KOPT-K1 (cell line): ENCODE measurements around the gene EXOC7.

Source experiments
- H3K27ac ChIP-seq: fragments of 200-600 bp; sonication (generic); 2 replicates; pipeline ENCODE4 v1.5.1; 2016; ENCODE audit warnings: antibody characterized with exemption, mild to moderate bottlenecking, low read depth, low read length; ENCODE audit not compliant: poor library complexity, severe bottlenecking
- H3K36me3 ChIP-seq: fragments of 200-600 bp; sonication (generic); 2 replicates; pipeline ENCODE4 v1.5.1; 2017; ENCODE audit warnings: antibody characterized with exemption, mild to moderate bottlenecking, low read length, moderate library complexity; ENCODE audit not compliant: insufficient read depth
- H3K9me3 ChIP-seq: fragments of 200-600 bp; sonication (generic); 2 replicates; pipeline ENCODE4 v1.5.1; 2017; ENCODE audit warnings: antibody characterized with exemption, low read length, mild to moderate bottlenecking; ENCODE audit not compliant: insufficient read depth, poor library complexity, severe bottlenecking

The EXOC7 gene, protein sequence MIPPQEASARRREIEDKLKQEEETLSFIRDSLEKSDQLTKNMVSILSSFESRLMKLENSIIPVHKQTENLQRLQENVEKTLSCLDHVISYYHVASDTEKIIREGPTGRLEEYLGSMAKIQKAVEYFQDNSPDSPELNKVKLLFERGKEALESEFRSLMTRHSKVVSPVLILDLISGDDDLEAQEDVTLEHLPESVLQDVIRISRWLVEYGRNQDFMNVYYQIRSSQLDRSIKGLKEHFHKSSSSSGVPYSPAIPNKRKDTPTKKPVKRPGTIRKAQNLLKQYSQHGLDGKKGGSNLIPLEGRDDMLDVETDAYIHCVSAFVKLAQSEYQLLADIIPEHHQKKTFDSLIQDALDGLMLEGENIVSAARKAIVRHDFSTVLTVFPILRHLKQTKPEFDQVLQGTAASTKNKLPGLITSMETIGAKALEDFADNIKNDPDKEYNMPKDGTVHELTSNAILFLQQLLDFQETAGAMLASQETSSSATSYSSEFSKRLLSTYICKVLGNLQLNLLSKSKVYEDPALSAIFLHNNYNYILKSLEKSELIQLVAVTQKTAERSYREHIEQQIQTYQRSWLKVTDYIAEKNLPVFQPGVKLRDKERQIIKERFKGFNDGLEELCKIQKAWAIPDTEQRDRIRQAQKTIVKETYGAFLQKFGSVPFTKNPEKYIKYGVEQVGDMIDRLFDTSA

DNA sequence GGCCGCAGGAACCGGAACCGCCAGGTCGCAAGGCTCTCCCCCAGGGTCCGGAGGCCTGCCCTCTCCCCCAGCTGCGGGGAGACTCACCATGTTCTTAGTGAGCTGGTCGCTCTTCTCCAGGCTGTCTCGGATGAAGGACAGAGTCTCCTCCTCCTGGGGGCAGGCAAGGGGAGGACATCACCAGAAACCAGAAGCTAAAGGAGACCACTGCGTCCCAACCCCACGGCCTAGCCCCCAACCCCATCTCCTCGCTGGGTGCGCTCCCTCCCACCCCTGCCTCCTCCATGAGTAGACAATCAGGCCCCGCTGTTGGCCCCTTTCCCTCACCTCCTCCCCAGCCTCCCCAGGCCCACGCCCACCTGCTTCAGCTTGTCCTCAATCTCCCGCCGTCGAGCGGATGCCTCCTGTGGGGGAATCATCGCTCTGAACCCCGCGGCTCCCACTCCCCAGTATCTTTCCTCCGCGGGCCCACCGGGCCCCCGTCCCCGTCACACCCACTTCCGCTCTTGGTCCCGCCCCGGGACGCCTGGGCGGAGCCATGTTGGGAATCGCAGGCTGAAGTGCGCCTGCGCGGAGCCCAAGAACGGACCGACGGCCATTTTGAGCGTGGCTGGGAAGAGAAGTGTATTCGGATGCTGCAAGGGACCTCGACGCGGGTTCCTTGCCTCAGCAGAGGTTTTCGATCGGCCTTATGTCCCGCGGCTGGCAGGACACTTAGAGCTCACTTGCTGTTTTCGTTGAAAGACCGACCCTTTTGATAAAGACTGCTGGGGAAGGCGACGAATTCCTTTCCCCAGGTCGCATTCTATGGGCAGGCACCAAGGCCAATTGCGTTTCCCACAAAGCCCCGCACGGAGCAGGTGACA is at the start of gene EXOC7:
EXOC7 (minus strand) TSS at position 514 of the 866 bp plus-strand sequence; CDS start at position 419, 95 bp downstream.
- no peaks in the 10 kb centered on the region for H3K9me3 ChIP-seq
- H3K27ac ChIP-seq: peak within 1 kb of the TSS; percentile 77
- H3K36me3 ChIP-seq: peaks cover 37% of the 10 kb centered on the region

DNA sequence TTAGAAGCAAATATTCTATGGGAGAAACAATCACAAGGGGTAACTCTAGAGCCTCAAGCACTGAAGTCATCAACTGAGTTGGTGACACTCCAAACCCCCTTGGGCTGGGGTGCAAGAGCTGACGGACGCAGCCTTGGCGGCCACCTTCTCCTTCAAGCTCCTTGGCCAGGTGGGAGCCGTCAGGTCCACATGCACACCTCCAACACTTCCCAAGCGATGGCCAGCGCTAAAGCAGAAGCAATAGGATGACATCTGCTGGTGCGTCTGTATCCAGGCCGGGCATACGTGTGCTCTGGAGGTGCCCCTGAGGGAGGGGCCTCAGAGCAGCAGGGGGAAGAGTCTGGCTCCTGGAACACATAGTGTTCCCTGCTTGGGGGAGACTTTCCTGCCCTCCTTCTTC is 49.6 kb upstream of the EXOC7 start:
- no peak overlapping the region for H3K27ac ChIP-seq
- no peaks in the 10 kb centered on the region for H3K9me3 ChIP-seq
- peaks cover 27% of the 10 kb centered on the region for H3K36me3 ChIP-seq

DNA sequence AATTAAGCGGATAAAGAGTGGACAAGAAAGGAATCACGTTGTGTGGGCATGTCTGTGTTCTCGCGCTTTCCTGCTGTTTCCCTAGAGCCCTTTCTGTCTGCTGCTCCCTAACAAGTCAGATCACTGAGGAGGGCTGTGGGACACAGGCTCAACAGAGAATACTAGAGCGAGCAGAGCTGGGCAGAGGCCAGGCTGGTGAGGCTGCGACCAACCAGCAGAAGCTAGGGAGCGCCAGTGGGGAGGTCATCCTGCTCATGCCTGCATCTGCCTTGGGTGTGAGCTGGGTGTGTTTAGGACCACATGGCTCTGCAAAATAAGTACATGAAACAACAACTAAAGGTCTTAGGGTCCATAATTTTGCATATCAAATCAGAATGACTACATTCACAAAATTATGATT is 49.0 kb upstream of the EXOC7 start:
- Histone ChIP-seq H3K36me3 (peaks cover 21% of the 10 kb centered on the region; the same call in 1 of the 2 replicates), H3K27ac (no peak overlapping the region), H3K9me3 (no peaks in the 10 kb centered on the region)

DNA sequence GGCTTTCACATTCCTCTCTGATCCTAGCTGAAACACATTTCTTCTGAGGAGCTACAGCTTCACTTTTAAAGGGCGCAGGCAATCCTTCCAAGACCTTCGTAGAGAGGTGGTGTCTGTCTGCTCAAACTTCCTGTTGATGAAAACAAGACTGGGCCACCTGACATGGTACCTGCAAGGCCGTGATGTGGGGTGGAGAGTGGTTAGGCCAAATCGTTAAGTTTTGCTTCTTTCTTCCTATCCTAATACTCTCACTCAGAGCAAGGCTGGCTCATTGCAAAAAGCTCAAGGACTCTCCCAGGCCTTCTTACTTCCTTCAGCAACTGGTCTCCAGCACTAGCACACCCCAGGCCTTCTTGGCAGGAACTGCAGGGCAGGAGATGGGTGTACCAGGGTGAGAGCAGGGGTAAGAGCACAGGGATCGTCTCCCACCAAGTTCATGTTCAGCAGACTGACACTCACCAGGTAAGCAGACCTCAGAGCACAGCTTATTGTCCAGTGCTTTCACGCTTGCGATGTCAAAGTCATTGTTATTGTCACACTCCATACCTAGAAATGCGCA is 48.4 kb upstream of the EXOC7 start:
- Histone ChIP-seq H3K27ac (no peak overlapping the region), H3K36me3 (peaks cover 20% of the 10 kb centered on the region; the same call in 1 of the 2 replicates), H3K9me3 (no peaks in the 10 kb centered on the region)

DNA sequence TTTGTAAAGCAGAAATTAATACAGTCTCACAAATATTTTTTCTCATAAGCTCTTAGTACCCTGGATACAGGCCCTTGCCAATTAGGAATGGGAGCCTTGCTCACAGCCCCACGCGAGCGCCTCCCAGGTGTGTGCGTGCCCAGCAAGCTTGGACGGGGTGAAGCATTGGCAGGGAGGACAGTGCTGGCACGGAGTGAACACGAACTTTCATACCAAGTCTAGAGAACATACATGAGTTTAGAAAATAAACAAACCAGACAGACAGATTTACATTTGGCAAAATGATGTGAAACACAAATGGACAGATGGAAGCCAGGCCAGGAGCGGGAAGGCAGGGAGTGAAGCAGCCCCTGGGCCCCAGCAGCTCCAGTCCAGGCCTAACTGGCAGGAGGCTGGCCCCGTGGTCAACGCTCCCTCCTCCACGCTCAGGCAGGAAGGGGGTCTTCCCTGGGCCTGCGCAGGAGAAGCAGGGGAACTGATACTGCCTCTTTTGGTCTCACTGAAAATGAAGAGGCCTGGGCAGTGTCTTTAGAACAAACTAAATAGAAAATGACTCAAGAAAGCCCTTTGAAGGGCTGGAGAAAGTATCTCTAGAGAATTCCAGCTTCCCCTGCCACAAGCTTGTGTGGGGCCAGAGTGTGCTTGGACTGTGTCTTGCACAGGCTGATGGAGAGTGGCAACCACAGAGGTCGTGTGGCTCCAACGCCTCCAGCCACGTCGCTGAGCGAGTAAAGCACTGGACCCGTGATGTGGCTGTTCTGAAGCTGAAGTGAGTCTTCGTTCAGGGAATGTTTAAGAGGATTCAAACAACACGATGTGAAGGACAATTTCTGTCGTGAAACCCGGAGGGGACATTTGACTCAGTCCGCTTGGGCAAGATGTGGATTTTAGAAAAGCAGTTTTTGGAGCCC is 47.4 kb upstream of the EXOC7 start:
- H3K9me3 ChIP-seq: no peaks in the 10 kb centered on the region
- H3K36me3 ChIP-seq: peaks cover 17% of the 10 kb centered on the region; the same call in 1 of the 2 replicates
- no peak overlapping the region for H3K27ac ChIP-seq

DNA sequence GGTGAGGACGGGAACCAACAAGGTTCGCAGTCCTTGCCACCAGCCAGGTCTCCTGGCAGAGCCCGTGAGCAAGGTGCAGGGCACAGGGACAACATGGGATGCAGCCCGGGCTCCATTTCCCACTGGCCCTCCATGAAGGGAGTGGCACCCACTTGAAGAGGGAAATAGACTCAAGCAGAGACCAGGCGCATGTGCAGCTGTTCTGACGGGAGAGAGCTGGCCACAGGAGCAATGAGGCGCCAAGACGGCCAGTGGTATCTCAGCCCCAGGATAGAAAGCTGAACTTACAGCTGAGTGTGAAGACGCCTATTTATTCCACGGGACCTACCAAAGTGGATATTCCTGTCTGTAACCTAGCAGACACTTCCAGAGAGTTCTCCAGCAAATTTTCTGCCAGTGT is 45.6 kb upstream of the EXOC7 start:
- Histone ChIP-seq H3K27ac (no peak overlapping the region), H3K9me3 (no peaks in the 10 kb centered on the region), H3K36me3 (peaks cover 16% of the 10 kb centered on the region; the same call in 1 of the 2 replicates)

DNA sequence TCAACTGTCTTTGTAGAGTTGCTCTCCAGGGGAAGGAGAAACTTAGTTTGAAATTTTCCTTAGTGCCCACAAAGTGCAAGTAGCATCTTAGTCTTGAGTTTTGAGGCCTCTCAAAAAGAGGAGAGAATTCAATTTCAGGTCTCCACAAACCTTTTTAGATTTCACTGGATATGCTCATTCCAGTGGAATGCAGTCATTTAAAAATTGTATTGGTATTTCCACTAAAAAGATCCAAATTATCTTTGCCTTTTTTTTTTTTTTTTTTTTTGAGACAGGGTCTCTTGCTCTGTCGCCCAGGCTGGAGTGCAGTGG is 44.4 kb upstream of the EXOC7 start:
- H3K27ac ChIP-seq: no peak overlapping the region
- peaks cover 12% of the 10 kb centered on the region; the same call in 1 of the 2 replicates for H3K36me3 ChIP-seq
- no peaks in the 10 kb centered on the region for H3K9me3 ChIP-seq

DNA sequence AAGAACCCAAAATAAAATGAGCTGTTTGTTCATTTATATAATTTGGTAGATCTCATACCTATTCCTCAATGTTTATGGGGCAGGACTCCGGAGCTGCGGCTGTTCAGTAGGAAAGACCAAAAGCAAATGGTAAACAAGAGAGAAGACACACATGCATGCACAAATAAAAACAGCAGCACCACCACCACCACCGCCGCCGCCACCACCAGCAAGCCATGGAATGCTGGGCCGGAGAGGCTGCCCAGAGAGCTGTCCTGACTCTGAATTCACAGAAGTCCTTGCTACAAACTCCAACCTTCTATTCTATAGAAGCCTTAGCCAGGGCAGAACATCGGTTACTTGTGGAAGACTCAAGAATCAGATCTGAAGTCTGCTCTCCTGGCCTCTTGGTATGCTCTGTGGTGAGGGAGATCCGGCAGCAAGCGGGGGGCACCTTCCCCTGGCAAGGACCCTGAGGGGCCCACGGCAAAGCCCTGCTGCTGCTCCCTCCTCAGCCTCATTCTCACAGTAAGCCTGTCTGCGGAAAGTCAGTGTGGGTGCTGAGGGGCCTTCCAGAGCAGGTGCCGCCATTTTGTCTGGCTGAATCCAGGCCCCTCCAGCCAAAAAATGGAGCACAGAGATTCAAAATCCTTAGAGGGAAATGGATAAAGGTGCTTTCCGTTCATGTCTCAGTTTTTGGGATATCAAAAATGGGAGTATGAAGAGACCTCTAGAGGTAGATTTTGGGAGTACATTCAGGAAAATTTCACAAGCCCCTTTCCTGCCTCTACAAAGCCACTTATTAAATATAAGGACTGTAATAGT is 43.8 kb upstream of the EXOC7 start:
- Histone ChIP-seq H3K9me3 (no peaks in the 10 kb centered on the region), H3K27ac (no peak overlapping the region), H3K36me3 (peaks cover 11% of the 10 kb centered on the region; the same call in 1 of the 2 replicates)

DNA sequence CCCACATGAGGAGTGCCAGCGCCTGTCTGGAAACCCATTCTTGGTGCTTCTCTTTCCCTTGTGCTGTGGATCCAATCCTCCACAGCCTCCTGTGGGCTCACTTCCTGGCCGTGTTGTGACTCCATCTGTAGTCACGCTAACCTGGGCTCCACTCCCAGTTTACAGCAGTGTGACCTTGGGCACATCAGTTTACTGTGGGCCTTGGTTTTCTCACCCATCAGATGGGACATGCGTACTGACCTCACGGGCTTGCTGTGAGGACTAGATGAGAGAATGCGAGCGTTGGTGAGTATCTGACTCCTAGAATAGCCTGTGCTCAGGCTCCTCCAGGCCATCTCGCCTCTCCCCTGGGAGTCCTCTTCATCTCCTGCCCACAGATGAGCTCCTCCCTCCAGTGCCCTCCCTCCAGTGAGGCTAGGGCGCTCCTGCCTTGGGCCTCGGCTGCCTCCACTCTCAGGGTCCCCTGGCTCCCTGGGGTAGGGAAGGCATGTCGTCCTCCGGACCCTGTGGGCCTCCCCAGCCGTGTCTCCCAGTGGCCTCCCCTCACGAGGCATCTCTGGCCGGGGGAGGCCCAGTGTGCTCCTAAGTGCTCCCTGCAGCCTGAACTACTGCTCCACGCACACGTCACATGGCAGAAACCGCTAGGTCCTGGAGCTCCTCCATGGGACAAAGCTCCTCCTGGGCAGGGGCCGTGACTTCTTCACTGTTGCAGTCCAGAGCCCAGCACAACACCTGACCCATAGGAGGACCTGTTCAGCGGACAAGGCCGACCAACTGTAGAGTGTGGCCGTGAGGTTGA is 42.7 kb upstream of the EXOC7 start:
- Histone ChIP-seq H3K36me3 (peaks cover under 1% of the 10 kb centered on the region; the same call in 1 of the 2 replicates), H3K9me3 (no peaks in the 10 kb centered on the region), H3K27ac (peak overlapping the region; percentile 74)

DNA sequence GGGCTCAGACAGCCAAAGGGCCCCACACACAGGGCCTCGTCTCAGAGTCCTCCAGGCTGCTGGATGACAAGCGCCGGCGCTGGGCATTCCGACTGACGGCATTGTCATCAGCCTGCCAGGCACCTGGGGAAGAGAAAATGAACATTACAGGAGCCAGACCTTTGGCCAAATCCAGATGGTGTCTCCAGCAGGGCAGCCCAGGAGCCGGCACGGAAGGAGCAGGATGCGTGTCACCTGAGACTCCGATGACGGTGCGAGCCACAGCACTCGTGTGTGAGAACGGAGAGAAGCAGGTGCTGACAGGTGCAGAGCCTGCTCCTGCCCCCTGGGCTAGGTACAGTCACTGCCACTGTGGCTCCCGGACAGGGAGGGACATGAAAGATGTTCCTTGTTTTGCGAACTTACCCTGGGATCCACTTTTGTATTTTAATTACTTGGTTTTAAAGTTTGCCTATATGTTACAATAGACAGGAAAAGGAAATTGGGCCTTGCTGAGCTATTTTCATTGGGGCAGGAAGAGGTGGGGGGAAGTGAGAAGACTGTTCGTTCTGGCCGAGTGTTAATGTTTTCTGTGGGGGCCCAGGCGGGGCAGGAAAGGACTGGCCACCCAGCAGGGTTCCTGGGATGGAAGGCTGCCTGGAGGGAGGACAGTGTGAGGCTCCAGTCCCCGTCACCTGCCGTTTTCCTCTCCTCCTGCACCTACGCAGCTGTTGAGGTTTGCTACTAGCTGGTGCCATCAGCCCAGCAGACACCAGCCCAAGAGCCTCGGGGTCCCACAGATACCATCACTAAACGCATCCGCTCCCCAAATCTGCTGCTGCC is 41.9 kb upstream of the EXOC7 start:
- no peaks in the 10 kb centered on the region for H3K36me3 ChIP-seq
- H3K9me3 ChIP-seq: no peaks in the 10 kb centered on the region
- peak overlapping the region; percentile 74 for H3K27ac ChIP-seq

DNA sequence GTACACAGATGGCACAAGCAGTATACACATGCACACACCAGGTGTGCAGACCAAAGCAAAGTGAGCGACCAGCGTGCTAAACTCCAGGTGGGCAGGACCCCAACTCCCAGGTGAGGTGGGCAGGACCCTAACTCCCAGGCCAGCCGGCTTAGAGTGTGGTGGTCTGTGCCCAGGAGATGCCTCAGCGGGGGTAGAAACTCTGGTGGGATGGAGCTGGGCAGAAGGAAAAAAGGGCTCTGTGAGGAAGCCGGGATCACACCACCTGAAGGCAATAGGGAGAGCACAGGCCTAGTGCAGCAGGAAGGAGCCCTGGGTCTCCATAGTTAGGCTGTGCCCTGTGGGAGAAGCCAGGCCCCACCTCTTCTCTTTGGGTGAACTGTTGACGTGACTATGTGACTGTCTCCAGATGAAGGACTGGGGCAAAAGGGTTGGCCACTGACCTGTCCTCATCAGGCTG is 39.0 kb upstream of the EXOC7 start:
- no peaks in the 10 kb centered on the region for H3K36me3 ChIP-seq
- no peaks in the 10 kb centered on the region for H3K9me3 ChIP-seq
- peak overlapping the region; percentile 74 for H3K27ac ChIP-seq

DNA sequence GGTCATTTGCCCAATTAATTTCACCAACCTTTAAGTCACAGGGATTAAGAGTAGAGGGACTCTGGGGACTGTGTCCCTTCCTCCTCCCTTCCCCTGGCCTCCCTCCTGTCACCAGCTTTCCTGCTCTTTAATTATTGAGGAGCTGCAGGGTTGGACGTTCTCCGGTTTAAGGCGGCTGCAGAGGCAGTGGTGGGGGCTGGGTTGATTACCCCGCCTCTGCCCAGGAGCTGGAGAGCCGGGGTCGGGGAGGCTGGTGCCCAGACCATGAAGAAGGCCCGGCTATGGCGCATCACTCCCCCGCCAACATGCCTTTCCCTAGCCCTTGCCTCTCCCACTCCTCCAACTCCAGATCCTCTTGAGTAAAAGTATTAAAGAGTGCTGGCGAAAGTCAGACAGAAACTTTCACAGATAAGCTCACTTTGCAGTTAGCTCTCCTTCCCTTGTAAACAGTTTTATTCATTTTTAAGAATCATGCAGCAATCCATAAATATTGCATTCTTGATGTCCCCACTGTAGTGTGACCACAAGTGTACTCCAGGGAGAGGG is 38.5 kb upstream of the EXOC7 start:
- Histone ChIP-seq H3K9me3 (no peaks in the 10 kb centered on the region), H3K36me3 (no peaks in the 10 kb centered on the region), H3K27ac (peak overlapping the region; percentile 74)
